GM21786 (cell line): ENCODE data around the gene SYS1.
"Not testable (repeated sequence)": the region's sequence is repeated elsewhere in the genome, so short reads cannot be mapped to it uniquely, and the experiment has no call there.

Experiments
- ATAC-seq: cut with Tn5 transposase; IDR thresholded peaks from one replicate; pipeline ENCODE4 v1.9.1; 2021; ENCODE audit not compliant: unreplicated experiment

SYS1 gene

DNA sequence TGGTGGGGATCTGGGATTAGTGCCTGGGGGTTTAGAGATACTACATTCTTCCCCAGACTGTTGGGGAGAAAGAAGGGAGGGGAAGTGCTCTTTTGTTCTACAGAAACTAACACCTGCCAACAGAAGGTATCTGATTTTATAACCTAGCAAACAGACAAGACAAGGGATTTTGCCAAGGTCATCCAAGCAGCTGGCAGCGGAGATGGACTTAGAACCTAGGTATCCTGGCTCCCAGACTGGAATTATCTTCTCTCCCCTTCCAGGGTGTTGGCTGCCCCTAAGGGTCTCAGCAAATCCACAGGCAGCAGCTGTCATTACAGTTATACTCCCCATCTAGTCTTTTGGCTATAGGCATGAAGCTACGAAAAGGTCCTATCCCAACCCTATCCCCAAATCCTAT is 23.2 kb upstream of the SYS1 start:
- no peak for ATAC-seq

GRCh38 chr20:45340236-45340847 is 22.6 kb upstream of the SYS1 start:
- ATAC-seq = no peak

DNA sequence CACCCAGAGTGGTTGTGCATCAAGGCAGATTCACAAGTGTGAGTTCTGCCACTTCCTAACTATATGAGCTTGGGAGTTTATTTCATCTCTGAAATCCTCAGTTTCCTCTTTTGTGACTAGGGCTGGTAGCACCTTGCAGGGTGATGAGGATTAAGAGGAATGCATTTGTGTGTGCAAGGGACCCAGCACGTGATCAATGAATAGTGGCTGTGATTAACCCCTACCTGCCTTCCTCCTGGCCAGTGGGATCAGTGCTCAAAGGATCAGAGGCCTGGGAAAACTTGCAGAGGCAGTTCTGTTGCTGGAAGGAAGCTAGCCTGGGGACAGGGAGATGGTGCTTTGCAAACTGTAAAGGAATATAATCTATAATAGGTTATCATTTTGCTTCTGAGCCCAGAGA is 22.0 kb upstream of the SYS1 start:
- ATAC-seq = no peak

GRCh38 chr20:45341579-45341938 is 21.4 kb upstream of the SYS1 start:
- ATAC-seq = no peak

DNA sequence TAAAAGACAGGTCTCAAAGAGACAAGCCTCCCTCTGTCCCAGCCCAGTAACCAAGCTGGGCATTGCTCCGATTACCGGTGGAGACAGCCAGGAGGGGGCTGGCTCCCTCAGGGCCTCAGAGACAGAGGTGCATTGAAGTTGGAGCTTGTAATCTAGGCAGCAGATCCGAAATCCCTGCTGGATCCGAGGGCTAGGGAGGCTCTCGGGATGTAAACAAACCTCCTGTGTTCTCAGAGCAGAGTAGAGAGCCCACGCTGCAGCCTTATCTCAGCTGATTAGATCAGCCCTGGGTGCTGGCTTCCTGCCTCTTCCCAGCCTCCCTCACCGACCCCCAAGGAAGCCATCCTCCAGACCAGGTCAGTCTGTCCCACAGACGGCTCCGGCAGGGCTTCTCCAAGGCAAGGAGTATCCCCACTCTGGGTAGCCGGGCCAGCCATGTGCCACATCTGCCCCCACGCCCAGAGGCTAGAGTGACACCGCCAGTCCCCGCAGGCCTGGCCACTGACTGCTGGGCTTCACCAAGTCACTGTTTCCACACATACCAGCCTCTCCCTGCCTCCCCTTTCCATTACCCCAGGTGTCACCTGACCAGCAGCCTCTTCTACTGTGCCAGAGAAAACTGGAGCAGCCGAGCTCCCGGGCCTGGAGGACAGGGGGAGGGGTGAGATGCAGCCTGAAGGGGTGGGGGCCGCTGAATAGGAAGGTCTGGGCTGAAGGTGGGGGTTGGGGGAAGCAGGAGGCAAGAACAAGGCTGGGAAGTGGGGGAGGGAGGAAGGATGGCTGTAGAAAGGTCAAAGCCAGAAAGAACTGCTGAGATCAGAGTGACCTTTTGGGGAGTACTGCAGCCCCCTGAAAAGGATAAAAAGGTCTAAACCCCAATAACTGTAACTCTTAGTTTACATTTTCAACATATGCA is 20.8 kb upstream of the SYS1 start:
- ATAC-seq = no peak

DNA sequence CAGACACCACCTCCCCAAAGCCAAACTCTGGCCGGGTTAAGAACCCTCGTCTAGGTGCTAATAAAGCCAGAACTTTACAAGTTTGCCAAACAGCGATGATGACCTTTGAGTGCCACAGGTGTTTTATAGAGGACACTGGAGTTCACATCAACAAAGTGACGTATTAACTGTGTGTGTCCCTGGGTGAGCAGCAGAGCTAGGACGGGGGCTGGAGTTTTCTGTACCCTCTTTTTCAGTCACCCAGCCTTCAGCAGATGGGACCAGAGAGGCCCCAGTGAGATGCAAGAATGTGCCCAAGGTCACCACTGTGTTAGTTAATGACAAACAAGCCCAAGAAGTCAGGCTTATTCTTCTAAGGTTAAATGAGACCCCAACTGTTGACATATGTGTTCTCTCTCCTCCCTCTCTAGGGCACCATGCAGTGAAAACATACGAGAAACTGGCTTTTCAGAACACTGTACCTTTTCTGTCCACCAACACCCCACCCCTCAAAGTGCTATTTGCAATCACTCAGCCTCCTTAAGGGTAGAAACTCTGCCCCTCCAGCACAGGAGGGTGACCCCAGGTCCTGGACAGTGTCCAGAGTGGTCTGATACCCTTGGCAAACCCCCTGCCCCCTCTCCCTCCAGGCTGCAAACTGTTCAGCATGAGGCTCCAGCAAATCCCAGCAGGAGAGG is 20.0 kb upstream of the SYS1 start:
- ATAC-seq = no peak

DNA sequence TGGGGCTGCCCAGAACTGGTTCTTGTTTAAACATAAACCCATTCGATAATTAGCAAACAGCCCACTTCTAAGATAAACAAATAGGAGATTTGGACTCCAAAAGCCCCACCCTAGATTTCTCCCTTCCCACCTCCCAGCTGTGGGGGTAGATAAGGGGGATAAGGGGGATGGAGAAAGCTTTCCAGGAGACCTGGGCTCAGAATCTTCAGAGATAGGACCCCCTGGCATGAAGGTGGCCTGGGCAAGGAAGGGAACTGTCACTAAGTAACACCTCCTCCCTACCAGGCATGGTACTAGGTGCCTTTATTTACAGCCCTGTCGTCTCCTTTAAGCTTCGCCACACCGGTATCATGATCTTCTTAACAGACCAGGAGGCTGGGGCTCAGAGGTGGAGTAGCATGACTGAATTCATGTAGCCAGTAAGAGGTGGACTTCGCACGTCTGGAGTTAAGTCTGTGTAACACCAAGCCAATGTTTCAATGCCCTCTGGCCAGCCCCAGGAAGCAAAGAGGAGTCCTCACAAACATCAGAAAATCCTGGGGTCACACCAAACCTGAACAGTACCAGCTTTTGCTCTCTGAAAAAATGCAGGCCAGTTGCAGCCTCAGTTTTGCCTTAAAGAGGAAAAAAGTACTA is 19.3 kb upstream of the SYS1 start:
- no peak for ATAC-seq

DNA sequence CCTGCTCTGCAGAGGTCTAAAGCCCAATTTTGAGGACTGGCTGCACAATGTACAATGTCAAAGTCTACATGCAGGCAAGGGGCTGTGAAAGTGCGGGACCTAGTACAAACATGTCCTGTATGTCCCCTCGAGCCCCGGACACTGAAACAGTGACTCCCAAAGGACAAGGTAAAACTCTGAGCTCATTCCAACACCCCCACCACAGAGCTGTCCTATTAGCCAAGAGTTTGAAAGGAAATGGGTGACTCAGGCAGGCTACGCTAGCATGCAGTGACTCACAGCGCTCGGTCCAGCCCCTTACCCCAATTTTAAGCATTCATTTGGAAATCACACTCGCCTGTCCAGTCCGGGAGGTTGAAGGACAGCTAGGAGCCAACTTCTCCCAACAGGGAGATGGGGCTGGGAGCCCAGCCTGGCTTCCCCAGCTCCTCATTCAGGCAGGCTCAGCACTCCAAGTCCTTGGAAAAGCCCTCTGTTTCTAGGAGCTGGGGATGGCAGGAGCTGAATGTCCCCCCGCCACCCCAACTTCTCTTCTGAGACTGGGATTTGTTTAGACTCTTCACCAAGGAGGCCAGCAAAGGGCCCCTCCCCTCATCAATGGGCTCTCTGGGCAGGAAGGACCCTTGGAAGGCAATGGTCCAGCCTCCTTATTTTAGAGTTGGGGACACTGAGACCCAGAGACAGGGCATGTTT is 18.6 kb upstream of the SYS1 start:
- ATAC-seq = no peak

- ATAC-seq = no peak
Observed at GRCh38 chr20:45345104-45345936, 17.6 kb upstream of the SYS1 start.

DNA sequence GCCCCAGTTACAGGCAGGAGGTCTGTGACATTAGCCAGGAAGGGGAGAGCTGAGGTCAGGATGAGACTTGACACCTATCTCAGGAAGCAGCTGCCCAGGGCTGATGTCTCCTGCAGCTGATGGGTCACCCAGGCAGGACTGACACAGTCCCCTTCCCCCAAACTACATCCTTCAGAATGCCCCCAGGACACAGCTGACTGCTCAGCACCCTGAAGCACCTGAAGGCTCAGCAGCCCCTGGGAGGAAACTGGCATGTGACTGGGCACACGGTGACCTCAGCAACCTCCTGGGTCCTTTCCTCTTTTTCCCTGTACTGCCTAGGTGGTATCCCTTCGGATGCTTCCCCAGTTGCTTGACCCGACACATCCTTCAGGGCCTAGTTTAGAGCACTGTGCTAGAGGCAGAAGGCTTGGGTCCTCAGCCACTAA is 16.7 kb upstream of the SYS1 start:
- ATAC-seq = no peak

- no peak for ATAC-seq
Observed at GRCh38 chr20:45346851-45347250, 16.1 kb upstream of the SYS1 start.

- no peak for ATAC-seq
Observed at GRCh38 chr20:45347297-45347935, 15.5 kb upstream of the SYS1 start.

DNA sequence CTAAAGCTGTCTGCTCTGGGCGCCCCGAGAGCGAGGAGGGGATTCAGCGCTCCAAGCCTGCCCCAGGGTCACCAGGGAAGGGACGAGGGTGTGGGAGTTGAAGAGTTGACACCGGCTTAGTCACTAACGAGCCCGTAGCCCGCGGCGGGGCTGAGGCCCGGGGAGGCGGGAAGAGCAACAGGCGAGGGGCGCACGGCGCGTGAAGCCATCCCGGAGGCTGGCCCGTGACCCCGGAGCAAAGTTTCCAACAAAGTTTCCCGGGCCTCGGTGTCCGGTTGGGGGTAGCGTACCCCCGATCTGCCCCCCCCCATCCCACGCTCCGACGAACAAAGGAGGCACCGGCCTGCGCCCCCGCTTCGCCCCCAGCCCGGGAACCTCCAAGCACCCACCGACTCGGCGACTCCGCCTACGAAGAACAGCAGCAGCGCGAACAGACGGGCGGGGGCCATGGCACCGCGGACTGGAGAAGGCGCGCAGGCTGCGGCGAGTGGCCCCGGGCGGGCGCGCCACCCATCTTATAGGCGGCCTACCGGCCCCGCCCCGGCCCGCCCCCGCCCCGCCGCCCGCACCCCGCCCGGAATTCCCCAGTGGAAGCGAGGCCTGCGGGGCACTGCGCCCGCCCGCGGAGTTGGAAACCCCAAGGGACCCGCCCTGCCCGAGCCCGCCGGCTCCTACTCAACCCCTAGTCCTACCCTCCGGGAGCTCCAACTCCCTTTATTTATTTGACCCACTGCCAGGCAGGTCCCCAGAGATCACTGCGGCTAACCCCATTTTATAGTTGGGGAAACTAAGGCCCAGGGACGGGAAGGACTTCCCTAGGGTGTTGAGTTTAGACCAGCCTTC is 14.8 kb upstream of the SYS1 start, which contains the start of gene SDC4:
Gene SDC4 (minus strand): TSS at position 489 of the 843 bp plus-strand sequence. CDS start 40 bp downstream, at position 449.
- ATAC-seq = no peak

- no peak for ATAC-seq
Observed at GRCh38 chr20:45350217-45350616, 12.7 kb upstream of the SYS1 start.

DNA sequence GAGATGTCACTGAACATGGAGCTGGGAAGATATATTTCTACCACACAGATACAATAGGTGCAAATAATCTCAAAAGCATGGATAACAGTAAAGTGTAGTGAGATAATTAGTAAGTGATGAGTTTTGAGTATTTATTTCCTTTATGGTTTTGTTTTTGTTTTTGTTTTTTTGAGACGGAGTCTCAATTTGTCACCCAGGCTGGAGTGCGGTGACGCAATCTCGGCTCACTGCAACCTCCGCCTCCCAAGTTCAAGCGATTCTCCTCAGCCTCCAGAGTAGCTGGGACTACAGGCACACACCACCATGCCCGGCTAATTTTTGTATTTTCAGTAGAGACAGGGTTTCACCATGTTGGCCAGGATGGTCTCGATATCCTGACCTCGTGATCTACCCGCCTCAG is 12.2 kb upstream of the SYS1 start:
- not testable (repeated sequence) for ATAC-seq

DNA sequence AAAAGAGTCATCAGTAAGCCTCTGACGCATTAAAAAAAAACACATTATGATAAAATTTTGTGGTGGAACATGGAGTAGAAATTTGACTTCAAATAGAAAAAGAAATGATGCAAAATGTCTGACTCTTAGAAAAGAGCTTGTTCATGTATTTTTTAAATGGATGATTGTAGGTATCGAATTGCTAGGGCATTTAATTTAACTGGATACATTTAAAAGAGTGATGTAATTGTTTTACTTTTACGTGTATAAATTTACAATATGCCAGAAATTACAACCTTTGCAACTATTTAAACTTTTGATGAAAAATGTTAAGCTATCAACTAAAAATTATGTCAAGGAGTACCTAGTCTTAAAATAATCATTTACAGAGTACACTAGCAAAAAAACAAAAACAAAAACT is 10.2 kb upstream of the SYS1 start:
- ATAC-seq = no peak

DNA sequence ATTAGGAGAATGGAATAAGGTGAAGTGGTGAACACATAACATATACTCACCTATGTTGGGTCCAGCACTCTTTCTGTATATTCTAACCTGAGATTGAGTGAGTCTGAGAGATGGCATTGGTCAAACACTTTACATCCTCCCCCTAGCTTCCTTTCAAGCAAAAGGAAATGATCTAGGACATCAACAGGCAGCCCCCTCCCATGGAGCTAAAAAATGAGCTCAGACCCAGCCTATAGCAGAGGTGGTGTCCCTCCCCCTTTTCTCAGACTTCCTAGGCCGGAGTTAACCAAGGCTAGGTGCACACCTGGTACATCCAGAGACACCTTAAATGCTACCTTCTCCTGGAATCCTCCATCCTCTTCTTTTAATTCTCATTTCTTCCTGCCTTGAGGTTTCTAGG is 9.2 kb upstream of the SYS1 start:
- ATAC-seq = no peak

GRCh38 chr20:45354423-45355208 is 8.3 kb upstream of the SYS1 start:
- no peak for ATAC-seq
